HG02759 (cell line): Measurements from ENCODE around the gene MCF2L.

Experiments
- ATAC-seq: cut with Tn5 transposase; IDR thresholded peaks from one replicate; pipeline ENCODE4 v1.9.1; 2021; ENCODE audit warnings: mild to moderate bottlenecking, moderate library complexity; ENCODE audit not compliant: unreplicated experiment

MCF2L gene

GRCh38 chr13:113060557-113061270, 91.7 kb downstream of the MCF2L start:
- ATAC-seq = no peak

GRCh38 chr13:113061271-113061625, 92.2 kb downstream of the MCF2L start:
- no peak for ATAC-seq

- ATAC-seq = no peak
These were observed 92.9 kb downstream of the MCF2L start for GRCh38 chr13:113061796-113062425.

- ATAC-seq = no peak
These were observed 93.7 kb downstream of the MCF2L start for GRCh38 chr13:113062691-113063090.

GRCh38 chr13:113063091-113063491, 94.1 kb downstream of the MCF2L start:
- no peak for ATAC-seq

- no peak for ATAC-seq
These were observed 95.1 kb downstream of the MCF2L start for GRCh38 chr13:113064000-113064533.

GRCh38 chr13:113064534-113065405, 95.8 kb downstream of the MCF2L start:
- no peak for ATAC-seq

- ATAC-seq = no peak
These were observed 96.6 kb downstream of the MCF2L start for GRCh38 chr13:113065406-113066141.

GRCh38 chr13:113066142-113066455, 97.1 kb downstream of the MCF2L start:
- ATAC-seq = no peak

- ATAC-seq = no peak
These were observed 97.7 kb downstream of the MCF2L start for GRCh38 chr13:113066746-113067145.

- no peak for ATAC-seq
These were observed 101.1 kb downstream of the MCF2L start for GRCh38 chr13:113069861-113070805.

- no peak for ATAC-seq
These were observed 101.8 kb downstream of the MCF2L start for GRCh38 chr13:113070855-113071254.

- ATAC-seq = no peak
These were observed 103.4 kb downstream of the MCF2L start for GRCh38 chr13:113072376-113072775.

GRCh38 chr13:113073942-113074341, 104.9 kb downstream of the MCF2L start:
- no peak for ATAC-seq

- ATAC-seq = no peak
These were observed 105.4 kb downstream of the MCF2L start for GRCh38 chr13:113074401-113074800.

GRCh38 chr13:113074876-113075275, 105.9 kb downstream of the MCF2L start:
- no peak for ATAC-seq

- no peak for ATAC-seq
These were observed 106.7 kb downstream of the MCF2L start for GRCh38 chr13:113075711-113076110.

- no peak for ATAC-seq
These were observed 107.8 kb downstream of the MCF2L start for GRCh38 chr13:113076681-113077401.

- ATAC-seq = no peak
These were observed 108.5 kb downstream of the MCF2L start for GRCh38 chr13:113077566-113077952.
